ENCODE data around the gene NECTIN1.
A peak's percentile ranks its signal among the peaks of the same experiment; 100 is the strongest.

The NECTIN1 gene

DNA sequence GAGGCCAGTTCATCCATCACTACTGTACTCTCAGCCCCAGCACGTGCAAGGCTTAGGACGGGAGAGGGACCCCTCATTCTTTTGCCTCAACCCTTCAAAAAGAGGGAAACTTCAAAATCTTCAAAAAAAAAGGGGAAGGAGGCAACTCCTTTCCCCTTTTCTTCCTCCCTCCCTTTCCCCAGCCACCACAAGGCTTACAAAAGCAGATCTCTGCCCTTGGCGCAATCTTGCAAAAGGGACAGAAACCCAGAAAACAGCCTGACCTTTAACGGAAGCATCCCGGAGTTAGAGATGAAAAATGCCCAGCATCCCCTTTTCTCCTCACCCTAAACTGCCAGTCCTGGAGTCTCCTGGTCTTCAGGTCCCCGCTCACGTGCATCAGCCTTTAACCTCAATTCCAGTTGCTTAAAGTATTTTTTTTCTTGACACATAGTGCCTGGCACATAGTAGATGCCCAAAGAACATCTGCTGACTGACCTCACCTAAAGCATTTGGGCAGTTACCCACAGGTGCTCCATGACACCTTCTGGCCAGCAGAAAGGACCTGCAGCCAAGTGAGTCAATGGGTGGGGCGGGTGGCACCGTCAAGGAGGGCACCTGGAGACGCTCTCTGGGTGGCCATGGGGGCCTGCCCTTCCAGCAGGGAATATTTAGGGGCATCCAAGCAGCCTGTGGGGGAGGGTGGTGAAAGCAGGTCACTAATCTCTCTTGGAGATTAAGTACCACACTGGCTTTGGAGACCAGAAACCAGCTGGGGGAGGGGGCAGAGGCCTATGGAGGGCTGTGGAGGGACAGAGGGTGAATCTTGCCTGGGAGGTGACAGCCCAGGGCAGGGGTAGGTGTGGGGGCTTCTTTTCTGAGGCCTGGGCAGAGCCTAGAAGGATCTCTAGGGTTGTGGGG, 16.3 kb downstream of the NECTIN1 start:
- H3K27ac ChIP-seq, result peak overlapping the region; percentile 92
- H3K4me3 ChIP-seq (ENCODE audit: low read depth in 1 of 2, low read length in 1 of 2), result peak overlapping the region; percentile 21 to 57
- H3K27me3 ChIP-seq, result no peaks in the 10 kb centered on the region
- H3K36me3 ChIP-seq, result no peaks in the 10 kb centered on the region
- TF ChIP-seq, protein P1, sequence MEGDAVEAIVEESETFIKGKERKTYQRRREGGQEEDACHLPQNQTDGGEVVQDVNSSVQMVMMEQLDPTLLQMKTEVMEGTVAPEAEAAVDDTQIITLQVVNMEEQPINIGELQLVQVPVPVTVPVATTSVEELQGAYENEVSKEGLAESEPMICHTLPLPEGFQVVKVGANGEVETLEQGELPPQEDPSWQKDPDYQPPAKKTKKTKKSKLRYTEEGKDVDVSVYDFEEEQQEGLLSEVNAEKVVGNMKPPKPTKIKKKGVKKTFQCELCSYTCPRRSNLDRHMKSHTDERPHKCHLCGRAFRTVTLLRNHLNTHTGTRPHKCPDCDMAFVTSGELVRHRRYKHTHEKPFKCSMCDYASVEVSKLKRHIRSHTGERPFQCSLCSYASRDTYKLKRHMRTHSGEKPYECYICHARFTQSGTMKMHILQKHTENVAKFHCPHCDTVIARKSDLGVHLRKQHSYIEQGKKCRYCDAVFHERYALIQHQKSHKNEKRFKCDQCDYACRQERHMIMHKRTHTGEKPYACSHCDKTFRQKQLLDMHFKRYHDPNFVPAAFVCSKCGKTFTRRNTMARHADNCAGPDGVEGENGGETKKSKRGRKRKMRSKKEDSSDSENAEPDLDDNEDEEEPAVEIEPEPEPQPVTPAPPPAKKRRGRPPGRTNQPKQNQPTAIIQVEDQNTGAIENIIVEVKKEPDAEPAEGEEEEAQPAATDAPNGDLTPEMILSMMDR (IDR thresholded peaks at IDR 0.05), result no peak
- H3K9me3 ChIP-seq, result no peaks in the 10 kb centered on the region
- H3K4me1 ChIP-seq (ENCODE audit: control insufficient read depth in 1 of 2, insufficient read depth in 1 of 2, low read depth in 1 of 2, low read length in 1 of 2), result peaks cover 77 to 84% of the 10 kb centered on the region in 2 experiments

DNA sequence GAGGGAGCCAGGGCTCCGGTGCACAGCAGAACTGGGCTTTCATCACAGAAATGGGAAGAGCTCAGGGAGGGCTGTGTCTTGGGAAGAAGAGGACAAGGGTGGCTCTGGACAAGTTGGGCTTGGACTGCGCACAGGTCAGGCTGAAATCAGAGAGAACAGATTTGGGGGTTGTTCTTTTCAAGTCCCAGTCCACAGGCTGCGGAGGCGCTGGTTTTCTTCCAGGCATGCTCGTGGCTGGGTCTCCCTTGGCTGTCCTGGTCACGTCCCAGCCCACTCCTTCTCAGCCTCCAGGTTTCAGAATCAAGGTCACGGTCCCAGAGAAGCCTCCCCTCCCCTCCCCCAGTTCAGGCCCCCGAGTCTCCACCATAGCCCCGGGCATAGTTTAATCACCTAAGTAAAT, 17.0 kb downstream of the NECTIN1 start:
- H3K4me1 ChIP-seq (ENCODE audit: control insufficient read depth in 1 of 2, insufficient read depth in 1 of 2, low read depth in 1 of 2, low read length in 1 of 2), result peaks cover 81 to 87% of the 10 kb centered on the region in 2 experiments
- H3K4me3 ChIP-seq (ENCODE audit: low read depth in 1 of 2, low read length in 1 of 2), result peak overlapping the region; percentile 21 to 57
- H3K9me3 ChIP-seq, result no peaks in the 10 kb centered on the region
- TF ChIP-seq, protein P1 (IDR thresholded peaks at IDR 0.05), result no peak
- peak overlapping the region; percentile 92 for H3K27ac ChIP-seq
- no peaks in the 10 kb centered on the region for H3K36me3 ChIP-seq
- no peaks in the 10 kb centered on the region for H3K27me3 ChIP-seq

DNA sequence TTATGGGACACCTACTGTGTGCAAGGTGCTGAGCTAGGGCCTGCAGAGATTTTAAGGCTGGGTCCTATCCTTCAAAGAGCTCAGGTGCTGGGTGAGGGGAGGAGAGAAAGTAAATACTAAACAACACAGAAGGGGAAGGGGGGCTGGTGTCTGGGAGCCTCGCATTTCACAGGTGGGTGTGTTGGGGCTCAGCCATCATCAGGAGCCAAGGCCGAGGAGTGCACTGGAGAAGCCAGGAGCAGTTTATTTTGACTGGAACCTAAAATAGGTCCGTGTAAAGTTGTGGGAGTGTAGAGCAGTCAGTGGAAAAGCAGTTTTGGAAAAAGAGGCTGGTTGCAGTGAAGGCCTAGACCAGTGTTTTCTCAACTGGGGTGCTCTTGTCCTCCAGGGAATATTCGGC, 17.5 kb downstream of the NECTIN1 start:
- Histone ChIP-seq H3K36me3 (no peaks in the 10 kb centered on the region), H3K9me3 (no peaks in the 10 kb centered on the region), H3K4me3 (ENCODE audit: low read depth in 1 of 2, low read length in 1 of 2) (peak overlapping the region; percentile 10 to 57), H3K4me1 (ENCODE audit: control insufficient read depth in 1 of 2, insufficient read depth in 1 of 2, low read depth in 1 of 2, low read length in 1 of 2) (peaks cover 78 to 91% of the 10 kb centered on the region in 2 experiments), H3K27ac (peak overlapping the region; percentile 92), H3K27me3 (no peaks in the 10 kb centered on the region)
- TF ChIP-seq, protein P1 (IDR thresholded peaks at IDR 0.05), result no peak

DNA sequence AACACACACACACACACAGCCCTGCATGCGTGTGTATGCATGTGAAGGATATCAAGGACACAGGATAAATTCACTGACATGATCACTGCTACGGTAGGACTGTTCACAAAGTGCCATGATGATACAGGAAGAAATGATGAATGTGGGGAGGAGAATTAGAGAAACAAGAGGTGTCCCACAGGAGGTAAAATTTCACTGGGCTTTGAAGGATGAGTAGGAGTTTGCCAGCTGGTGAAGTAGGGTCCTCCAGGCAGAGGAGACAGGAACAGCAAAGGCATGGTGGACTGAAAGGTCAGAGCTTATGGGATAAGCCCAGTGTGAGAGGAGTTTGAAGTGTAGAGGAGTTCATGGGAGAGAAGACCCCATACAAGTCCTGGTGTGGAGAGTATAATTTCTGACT, 18.6 kb downstream of the NECTIN1 start:
- Histone ChIP-seq H3K27ac (peak overlapping the region; percentile 70), H3K4me1 (ENCODE audit: control insufficient read depth in 1 of 2, insufficient read depth in 1 of 2, low read depth in 1 of 2, low read length in 1 of 2) (peaks cover 70 to 89% of the 10 kb centered on the region in 2 experiments), H3K27me3 (no peaks in the 10 kb centered on the region), H3K4me3 (ENCODE audit: low read depth in 1 of 2, low read length in 1 of 2) (no peak overlapping the region), H3K36me3 (no peaks in the 10 kb centered on the region), H3K9me3 (no peaks in the 10 kb centered on the region)
- TF ChIP-seq, protein P1 (IDR thresholded peaks at IDR 0.05), result no peak

DNA sequence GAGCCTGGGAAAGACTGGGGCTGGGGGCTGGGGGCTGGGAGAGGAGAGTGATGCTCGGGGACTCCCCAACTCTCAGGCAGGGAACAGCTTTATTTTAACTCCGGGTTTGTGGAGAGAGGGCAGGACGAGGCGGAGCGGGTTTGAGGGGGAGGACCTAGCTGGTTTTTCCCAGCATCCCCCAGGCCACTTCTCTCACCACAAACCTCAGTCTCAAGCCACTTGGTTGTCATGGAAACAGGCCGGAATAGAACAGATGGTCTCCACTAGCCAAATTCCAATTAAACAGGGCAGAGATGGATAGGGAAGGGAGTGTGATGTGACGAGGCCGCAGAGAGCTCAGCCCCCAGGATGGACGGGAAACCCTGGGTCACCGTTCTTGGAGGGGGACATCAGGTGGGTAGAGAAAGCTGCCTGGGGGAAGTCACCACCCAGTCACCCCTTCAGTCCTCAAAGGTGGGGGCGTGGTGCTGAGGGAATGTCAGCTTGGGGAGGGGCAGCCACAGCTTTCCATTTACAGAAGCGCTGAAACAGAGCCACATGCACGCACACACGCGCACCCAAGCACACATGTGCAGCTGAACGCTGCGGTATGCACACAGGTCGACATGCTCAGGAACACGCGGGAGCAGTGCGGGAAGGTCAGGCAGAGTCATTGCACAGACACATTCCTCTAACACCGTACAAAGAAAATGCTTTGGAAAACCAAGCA, 19.2 kb downstream of the NECTIN1 start:
- Histone ChIP-seq H3K27me3 (no peaks in the 10 kb centered on the region), H3K4me3 (ENCODE audit: low read depth in 1 of 2, low read length in 1 of 2) (no peak overlapping the region), H3K27ac (peak overlapping the region; percentile 70), H3K4me1 (ENCODE audit: control insufficient read depth in 1 of 2, insufficient read depth in 1 of 2, low read depth in 1 of 2, low read length in 1 of 2) (peaks cover 63 to 83% of the 10 kb centered on the region in 2 experiments), H3K36me3 (no peaks in the 10 kb centered on the region), H3K9me3 (no peaks in the 10 kb centered on the region)
- TF ChIP-seq, protein P1 (IDR thresholded peaks at IDR 0.05), result no peak

Data from neutrophil (primary cell).